SH-SY5Y (cell line): ENCODE measurements around the gene GABRA4.

ENCODE experiments used
- GATA2 ChIP-seq: IDR thresholded peaks from 2 replicates; pipeline ENCODE4 v1.6.1; 2011; ENCODE audit warnings: mild to moderate bottlenecking, low read depth, low read length
- GATA3 ChIP-seq: IDR thresholded peaks from 2 replicates; pipeline ENCODE4 v1.6.1; 2011; ENCODE audit warnings: low read depth, mild to moderate bottlenecking, low read length, moderate library complexity

GRCh38 chr4:46956451-46956850, 36.9 kb downstream of the GABRA4 start:
- TF ChIP-seq GATA2 (no peak), GATA3 (no peak)
